ENCODE data around the gene RGL2. TPM values are rescaled to one million over a fixed set of nuclear protein-coding genes. Genes with fewer than 3 reads are reported as not detected.

Gene RGL2
- total RNA-seq, 1 experiment from 2014 or later: 14.7 TPM

GRCh38 chr6:33316603-33317418 is 18.1 kb upstream of the RGL2 start:
- DNase-seq (ENCODE audit: low spot score): no peak

- DNase-seq (ENCODE audit: low spot score): no peak
Observed at GRCh38 chr6:33315793-33316602, 17.3 kb upstream of the RGL2 start.

GRCh38 chr6:33314943-33315792 is 16.4 kb upstream of the RGL2 start:
- peak; percentile 4 for DNase-seq (ENCODE audit: low spot score)

GRCh38 chr6:33314515-33314942 is 15.8 kb upstream of the RGL2 start:
- peak; percentile 39 for DNase-seq (ENCODE audit: low spot score)

- DNase-seq (ENCODE audit: low spot score): peak; percentile 59
Observed at GRCh38 chr6:33313709-33314514, 15.2 kb upstream of the RGL2 start, which contains the start of gene TAPBP. Gene TAPBP (minus strand): TSS chr6:33314078. CDS start chr6:33314041, 37 bp downstream.

- peak; percentile 14 for DNase-seq (ENCODE audit: low spot score)
Observed at GRCh38 chr6:33313105-33313708, 14.5 kb upstream of the RGL2 start.

- peak; percentile 83 for DNase-seq (ENCODE audit: low spot score)
Observed at GRCh38 chr6:33312361-33313104, 13.8 kb upstream of the RGL2 start.

- no peak for DNase-seq (ENCODE audit: low spot score)
Observed at GRCh38 chr6:33306356-33306755, 7.6 kb upstream of the RGL2 start.

GRCh38 chr6:33305052-33305451 is 6.3 kb upstream of the RGL2 start:
- no peak for DNase-seq (ENCODE audit: low spot score)

- no peak for DNase-seq (ENCODE audit: low spot score)
Observed at GRCh38 chr6:33304216-33304615, 5.5 kb upstream of the RGL2 start.

GRCh38 chr6:33301877-33302276 is 3.1 kb upstream of the RGL2 start:
- no peak for DNase-seq (ENCODE audit: low spot score)

GRCh38 chr6:33299237-33299944 is 649 bp upstream of the RGL2 start:
- DNase-seq (ENCODE audit: low spot score): peak; percentile 80

- peak; percentile 63 for DNase-seq (ENCODE audit: low spot score)
Observed at GRCh38 chr6:33297956-33298772, 578 bp downstream of the RGL2 start.

- no peak for DNase-seq (ENCODE audit: low spot score)
Observed at GRCh38 chr6:33297406-33297955, 1.3 kb downstream of the RGL2 start.

GRCh38 chr6:33296797-33297405 is 1.8 kb downstream of the RGL2 start:
- no peak for DNase-seq (ENCODE audit: low spot score)

GRCh38 chr6:33295621-33296369 is 2.9 kb downstream of the RGL2 start:
- DNase-seq (ENCODE audit: low spot score): no peak
